ACHN (cell line): ENCODE data around the gene NPHP4.

ENCODE experiments used
- DNase-seq: peaks from one replicate; pipeline ENCODE4 v3.0.0-alpha.2; 2015
- in situ Hi-C: cut with HindIII; loops from 2 replicates; pipeline ENCODE4 v1.10.0; 2017; ENCODE audit warnings: low sequenced_read_pairs, low pct_ligation_motif_present, low pct_unique_long_range_greater_than_20kb

NPHP4 gene

GRCh38 chr1:6008084-6008415 is 15.8 kb upstream of the NPHP4 start:
- in situ Hi-C loops = no loop called here
- no peak for DNase-seq

- DNase-seq = no peak
- in situ Hi-C loops = no loop called here
These were observed 15.3 kb upstream of the NPHP4 start for GRCh38 chr1:6007318-6008083.

- no peak for DNase-seq
- in situ Hi-C loops = no loop called here
These were observed 14.7 kb upstream of the NPHP4 start for GRCh38 chr1:6006882-6007281.

- in situ Hi-C loops = no loop called here
- DNase-seq = no peak
These were observed 13.2 kb upstream of the NPHP4 start for GRCh38 chr1:6005276-6005917.

GRCh38 chr1:6004412-6005123 is 12.3 kb upstream of the NPHP4 start:
- in situ Hi-C loops = no loop called here
- DNase-seq = no peak

GRCh38 chr1:6003568-6004411 is 11.6 kb upstream of the NPHP4 start:
- in situ Hi-C loops = no loop called here
- DNase-seq = no peak

- DNase-seq = no peak
These were observed 10.7 kb upstream of the NPHP4 start for GRCh38 chr1:6002714-6003501.

GRCh38 chr1:6001992-6002576 is 9.9 kb upstream of the NPHP4 start:
- DNase-seq = no peak

More at GRCh38 chr1:6002714-6003501, 10.7 kb upstream of the NPHP4 start:
- in situ Hi-C loops = no loop called here

GRCh38 chr1:6000444-6001288 is 8.4 kb upstream of the NPHP4 start:
- no peak for DNase-seq
- in situ Hi-C loops = no loop called here

More at GRCh38 chr1:6001992-6002576, 9.9 kb upstream of the NPHP4 start:
- in situ Hi-C loops = no loop called here

GRCh38 chr1:5999711-6000443 is 7.7 kb upstream of the NPHP4 start:
- in situ Hi-C loops = no loop called here

GRCh38 chr1:5998906-5999301 is 6.7 kb upstream of the NPHP4 start:
- in situ Hi-C loops = no loop called here

More at GRCh38 chr1:5999711-6000443, 7.7 kb upstream of the NPHP4 start:
- DNase-seq = no peak

GRCh38 chr1:5998051-5998905 is 6.1 kb upstream of the NPHP4 start:
- no peak for DNase-seq
- in situ Hi-C loops = no loop called here

More at GRCh38 chr1:5998906-5999301, 6.7 kb upstream of the NPHP4 start:
- no peak for DNase-seq

- no peak for DNase-seq
- in situ Hi-C loops = no loop called here
These were observed 5.1 kb upstream of the NPHP4 start for GRCh38 chr1:5997316-5997715.

- no peak for DNase-seq
- in situ Hi-C loops = no loop called here
These were observed 4.5 kb upstream of the NPHP4 start for GRCh38 chr1:5996641-5997270.
